MM.1S (cell line): ENCODE results near the gene TAPT1.

ENCODE experiments used
- EZH2 ChIP-seq: fragments of 300-600 bp; sonication (generic); optimal IDR thresholded peaks from 2 replicates; pipeline ENCODE3; 2017; ENCODE audit warnings: low read depth, mild to moderate bottlenecking, antibody characterized with exemption, low read length, mixed read lengths
- TF ChIP-seq, protein P1 (sequence below): fragments of 300-600 bp; sonication (generic); IDR thresholded peaks from 2 replicates; pipeline ENCODE4 v1.5.1; 2016; ENCODE audit warnings: antibody characterized with exemption, low read length, mixed read lengths

- TF ChIP-seq, protein P1, sequence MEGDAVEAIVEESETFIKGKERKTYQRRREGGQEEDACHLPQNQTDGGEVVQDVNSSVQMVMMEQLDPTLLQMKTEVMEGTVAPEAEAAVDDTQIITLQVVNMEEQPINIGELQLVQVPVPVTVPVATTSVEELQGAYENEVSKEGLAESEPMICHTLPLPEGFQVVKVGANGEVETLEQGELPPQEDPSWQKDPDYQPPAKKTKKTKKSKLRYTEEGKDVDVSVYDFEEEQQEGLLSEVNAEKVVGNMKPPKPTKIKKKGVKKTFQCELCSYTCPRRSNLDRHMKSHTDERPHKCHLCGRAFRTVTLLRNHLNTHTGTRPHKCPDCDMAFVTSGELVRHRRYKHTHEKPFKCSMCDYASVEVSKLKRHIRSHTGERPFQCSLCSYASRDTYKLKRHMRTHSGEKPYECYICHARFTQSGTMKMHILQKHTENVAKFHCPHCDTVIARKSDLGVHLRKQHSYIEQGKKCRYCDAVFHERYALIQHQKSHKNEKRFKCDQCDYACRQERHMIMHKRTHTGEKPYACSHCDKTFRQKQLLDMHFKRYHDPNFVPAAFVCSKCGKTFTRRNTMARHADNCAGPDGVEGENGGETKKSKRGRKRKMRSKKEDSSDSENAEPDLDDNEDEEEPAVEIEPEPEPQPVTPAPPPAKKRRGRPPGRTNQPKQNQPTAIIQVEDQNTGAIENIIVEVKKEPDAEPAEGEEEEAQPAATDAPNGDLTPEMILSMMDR, result no peak
- TF ChIP-seq EZH2, result no peak
Measured at GRCh38 chr4:16268290-16268689, 42.0 kb upstream of the TAPT1 start.
